K562 (cell line): ENCODE results near the gene FMO2. TPM values are rescaled to one million over a fixed set of nuclear protein-coding genes. Genes with fewer than 3 reads are reported as not detected.

Source experiments
- GABPA ChIP-seq: fragments of 200-800 bp; sonication (Bioruptor generic); conservative IDR thresholded peaks from 2 replicates; pipeline ENCODE4 v1.6.1; 2016; ENCODE audit warnings: low read depth, missing genetic modification characterization, missing compliant biosample characterization
- HEY1 ChIP-seq: fragments of 250-450 bp; sonication (Bioruptor Pico); IDR thresholded peaks from 2 replicates; pipeline ENCODE4 v1.5.0; 2020; ENCODE audit warnings: mild to moderate bottlenecking, moderate library complexity, borderline replicate concordance
- HINFP ChIP-seq: fragments of 450-650 bp; conservative IDR thresholded peaks from 2 replicates; pipeline ENCODE4 v1.6.1; 2016; ENCODE audit warnings: missing genetic modification characterization, low read depth, mild to moderate bottlenecking, control low read depth, missing compliant biosample characterization
- LCOR ChIP-seq: sonication (generic); formaldehyde crosslinking; IDR thresholded peaks from 2 replicates; pipeline ENCODE4 v1.8.0; 2022; ENCODE audit warnings: mild to moderate bottlenecking, missing genetic modification reagents
- MTF1 ChIP-seq: fragments of 250-450 bp; sonication (Bioruptor Pico); IDR thresholded peaks from 2 replicates; pipeline ENCODE4 v1.9.0; 2021; ENCODE audit warnings: moderate library complexity, mild to moderate bottlenecking, inconsistent platforms, borderline replicate concordance
- NR2F6 ChIP-seq: fragments of 450-650 bp; formaldehyde crosslinking; IDR thresholded peaks from 2 replicates; pipeline ENCODE4 v1.4.0; 2020; ENCODE audit warnings: mild to moderate bottlenecking
- SMAD1 ChIP-seq: fragments of 150-350 bp; IDR thresholded peaks from 2 replicates; pipeline ENCODE4 v1.6.1; 2014; ENCODE audit warnings: low read length, low read depth; ENCODE audit not compliant: partially characterized antibody
- ZNF830 ChIP-seq: fragments of 250-450 bp; sonication (Bioruptor Pico); IDR thresholded peaks from 2 replicates; pipeline ENCODE4 v1.5.0; 2021; ENCODE audit warnings: mild to moderate bottlenecking
- polyA plus RNA-seq, 8 experiments: library from polyadenylated mRNA; depleted of rRNA in 4 of 8; stranded (reverse) in 5 of 8; unstranded in 3 of 8; fragments of >200 nt; fragmentation: Nextera tagmentation in 2 of 8; fragmentation: Illumina TruSeq in 1 of 8; extraction: Ambion mirVana in 2 of 8; extraction: Trizol in 1 of 8; gene quantifications; 2 replicates each; pipeline versions ENCODE4 v1.2.1 to v1.2.3, GENCODE V29; 2011 to 2014; ENCODE audit warnings: inconsistent platforms in 1 of 8, missing spikeins in 1 of 8
- total RNA-seq, 7 experiments: library from RNA; depleted of rRNA in 6 of 7; stranded (reverse); fragments of >200 nt in 6 of 7; fragmentation: Illumina TruSeq in 2 of 7; extraction: Trizol in 2 of 7; gene quantifications; 2 replicates each; pipeline versions ENCODE4 v1.2.1 to v1.2.3, GENCODE V29; 2011 to 2021; ENCODE audit warnings: low replicate concordance in 1 of 7
- TF ChIP-seq, protein P1 (sequence below): sonication (generic); formaldehyde crosslinking; IDR thresholded peaks from 2 replicates; pipeline ENCODE4 v1.8.1; 2023; ENCODE audit warnings: mild to moderate bottlenecking, missing genetic modification reagents
- TF ChIP-seq, protein P2 (sequence below): fragments of 450-650 bp; IDR thresholded peaks from 2 replicates; pipeline ENCODE4 v1.6.1; 2016; ENCODE audit warnings: missing biosample characterization, missing genetic modification characterization
- TF ChIP-seq, protein P3 (sequence below), 2 experiments: fragments of 200-800 bp in 1 of 2; sonication (Bioruptor generic) in 1 of 2; sonication (generic) in 1 of 2; formaldehyde crosslinking in 1 of 2; IDR thresholded peaks in 1 of 2; conservative IDR thresholded peaks in 1 of 2; 2 replicates each; pipeline versions ENCODE4 v1.5.0 to v1.6.1; 2016 to 2020; ENCODE audit warnings: missing compliant biosample characterization in 1 of 2, missing genetic modification characterization in 1 of 2, missing genetic modification reagents in 1 of 2

The FMO2 gene
- total and polyA plus RNA-seq, 9 of the 15 experiments (the other 6 are each of a cell fraction or from before 2014, with no cell fraction given) = not detected

GRCh38 chr1:171248302-171248701 is 63.2 kb downstream of the FMO2 start, which contains the start of gene FMO1 (continued):
- TF ChIP-seq, protein P1, sequence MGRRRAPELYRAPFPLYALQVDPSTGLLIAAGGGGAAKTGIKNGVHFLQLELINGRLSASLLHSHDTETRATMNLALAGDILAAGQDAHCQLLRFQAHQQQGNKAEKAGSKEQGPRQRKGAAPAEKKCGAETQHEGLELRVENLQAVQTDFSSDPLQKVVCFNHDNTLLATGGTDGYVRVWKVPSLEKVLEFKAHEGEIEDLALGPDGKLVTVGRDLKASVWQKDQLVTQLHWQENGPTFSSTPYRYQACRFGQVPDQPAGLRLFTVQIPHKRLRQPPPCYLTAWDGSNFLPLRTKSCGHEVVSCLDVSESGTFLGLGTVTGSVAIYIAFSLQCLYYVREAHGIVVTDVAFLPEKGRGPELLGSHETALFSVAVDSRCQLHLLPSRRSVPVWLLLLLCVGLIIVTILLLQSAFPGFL (CRISPR knock-in tag) = no peak
- no peak for TF ChIP-seq HEY1
- TF ChIP-seq NR2F6 (CRISPR knock-in tag) = no peak
- no peak for TF ChIP-seq GABPA
- TF ChIP-seq MTF1 (CRISPR knock-in tag) = no peak
- TF ChIP-seq LCOR (CRISPR knock-in tag) = no peak
- TF ChIP-seq, protein P2, sequence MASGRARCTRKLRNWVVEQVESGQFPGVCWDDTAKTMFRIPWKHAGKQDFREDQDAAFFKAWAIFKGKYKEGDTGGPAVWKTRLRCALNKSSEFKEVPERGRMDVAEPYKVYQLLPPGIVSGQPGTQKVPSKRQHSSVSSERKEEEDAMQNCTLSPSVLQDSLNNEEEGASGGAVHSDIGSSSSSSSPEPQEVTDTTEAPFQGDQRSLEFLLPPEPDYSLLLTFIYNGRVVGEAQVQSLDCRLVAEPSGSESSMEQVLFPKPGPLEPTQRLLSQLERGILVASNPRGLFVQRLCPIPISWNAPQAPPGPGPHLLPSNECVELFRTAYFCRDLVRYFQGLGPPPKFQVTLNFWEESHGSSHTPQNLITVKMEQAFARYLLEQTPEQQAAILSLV (tag) = no peak
- no peak for TF ChIP-seq SMAD1
- TF ChIP-seq ZNF830 (CRISPR knock-in tag) = no peak
- no peak for TF ChIP-seq HINFP (tag)
- TF ChIP-seq, protein P3, sequence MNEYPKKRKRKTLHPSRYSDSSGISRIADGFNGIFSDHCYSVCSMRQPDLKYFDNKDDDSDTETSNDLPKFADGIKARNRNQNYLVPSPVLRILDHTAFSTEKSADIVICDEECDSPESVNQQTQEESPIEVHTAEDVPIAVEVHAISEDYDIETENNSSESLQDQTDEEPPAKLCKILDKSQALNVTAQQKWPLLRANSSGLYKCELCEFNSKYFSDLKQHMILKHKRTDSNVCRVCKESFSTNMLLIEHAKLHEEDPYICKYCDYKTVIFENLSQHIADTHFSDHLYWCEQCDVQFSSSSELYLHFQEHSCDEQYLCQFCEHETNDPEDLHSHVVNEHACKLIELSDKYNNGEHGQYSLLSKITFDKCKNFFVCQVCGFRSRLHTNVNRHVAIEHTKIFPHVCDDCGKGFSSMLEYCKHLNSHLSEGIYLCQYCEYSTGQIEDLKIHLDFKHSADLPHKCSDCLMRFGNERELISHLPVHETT (CRISPR knock-in tag; conservative IDR thresholded peaks at IDR 0.05 in 1 of 2, IDR thresholded peaks at IDR 0.05 in 1 of 2) = no peak
- TF ChIP-seq, all 486 proteins: peak for 0
